Mesenchymal stem cell (in vitro differentiated cells and primary cell): Measurements from ENCODE around the gene PDZD2.

Experiments
- DNase-seq: peaks from one replicate; pipeline ENCODE4 v3.0.0-alpha.2; 2013
- H2AFZ ChIP-seq: one replicate; pipeline ENCODE4 v1.6.1; 2013; ENCODE audit warnings: low read depth, mild to moderate bottlenecking, control low read depth, inconsistent platforms, low read length, moderate library complexity
- H2AK5ac ChIP-seq: 2 replicates; pipeline ENCODE4 v1.6.1; 2013; ENCODE audit warnings: low read length, moderate library complexity, mild to moderate bottlenecking, inconsistent platforms; ENCODE audit not compliant: severe bottlenecking
- H2BK120ac ChIP-seq: one replicate; pipeline ENCODE4 v1.6.1; 2013; ENCODE audit warnings: low read depth, mild to moderate bottlenecking, inconsistent platforms, low read length, moderate library complexity
- H2BK12ac ChIP-seq, 2 experiments: one replicate each; pipeline ENCODE4 v1.6.1; 2013; ENCODE audit warnings: inconsistent platforms in 2 of 2, low read length in 2 of 2, mild to moderate bottlenecking in 2 of 2, moderate library complexity in 2 of 2, control low read depth in 1 of 2
- H2BK15ac ChIP-seq: one replicate; pipeline ENCODE4 v1.6.1; 2013; ENCODE audit warnings: mild to moderate bottlenecking, low read depth, inconsistent platforms; ENCODE audit not compliant: poor library complexity, severe bottlenecking
- H2BK5ac ChIP-seq: 2 replicates; pipeline ENCODE4 v1.6.1; 2013; ENCODE audit warnings: low read depth, mild to moderate bottlenecking, low read length, control low read depth, inconsistent platforms; ENCODE audit not compliant: poor library complexity, severe bottlenecking
- H3K14ac ChIP-seq, 2 experiments: one replicate each; pipeline ENCODE4 v1.6.1; 2013; ENCODE audit warnings: inconsistent platforms in 2 of 2, low read length in 2 of 2, control low read depth in 1 of 2, mild to moderate bottlenecking in 1 of 2, moderate library complexity in 1 of 2
- H3K18ac ChIP-seq, 2 experiments: one replicate each; pipeline ENCODE4 v1.6.1; 2013; ENCODE audit warnings: inconsistent platforms in 2 of 2, low read length in 2 of 2, control low read depth in 1 of 2, low read depth in 1 of 2, mild to moderate bottlenecking in 1 of 2
- H3K23ac ChIP-seq, 2 experiments: one replicate each; pipeline ENCODE4 v1.6.1; 2013; ENCODE audit warnings: inconsistent platforms in 2 of 2, low read length in 2 of 2, mild to moderate bottlenecking in 2 of 2, moderate library complexity in 2 of 2, control low read depth in 1 of 2
- H3K27ac ChIP-seq: 2 replicates; pipeline ENCODE4 v1.5.1; 2013; ENCODE audit warnings: mild to moderate bottlenecking, moderate library complexity, low read length, control low read depth, inconsistent platforms; ENCODE audit not compliant: poor library complexity, severe bottlenecking
- H3K27me3 ChIP-seq, 2 experiments: 2 replicates each; pipeline versions ENCODE4 v1.6.1 to v1.7.0; 2013; ENCODE audit warnings: low read length in 2 of 2, mild to moderate bottlenecking in 2 of 2, moderate library complexity in 2 of 2, control low read depth in 1 of 2, inconsistent platforms in 1 of 2; ENCODE audit not compliant: control insufficient read depth in 1 of 2, insufficient read depth in 1 of 2
- H3K36me3 ChIP-seq, 2 experiments: 2 replicates each; pipeline versions ENCODE4 v1.6.1 to v1.7.0; 2013; ENCODE audit warnings: low read length in 2 of 2, control low read depth in 1 of 2, inconsistent platforms in 1 of 2, low read depth in 1 of 2, mild to moderate bottlenecking in 1 of 2; ENCODE audit not compliant: insufficient read depth in 2 of 2, control insufficient read depth in 1 of 2
- H3K4ac ChIP-seq, 2 experiments: one replicate each; pipeline ENCODE4 v1.6.1; 2013; ENCODE audit warnings: inconsistent platforms in 2 of 2, low read length in 2 of 2, mild to moderate bottlenecking in 2 of 2, moderate library complexity in 2 of 2, control low read depth in 1 of 2, low read depth in 1 of 2
- H3K4me1 ChIP-seq: 2 replicates; pipeline ENCODE4 v1.6.1; 2013; ENCODE audit warnings: low read depth, low read length, control low read depth; ENCODE audit not compliant: control insufficient read depth, insufficient read depth
- H3K4me2 ChIP-seq: 2 replicates; pipeline ENCODE4 v1.6.1; 2013; ENCODE audit warnings: low read length, mild to moderate bottlenecking, inconsistent platforms; ENCODE audit not compliant: poor library complexity, severe bottlenecking
- H3K4me3 ChIP-seq, 2 experiments: 2 replicates each; pipeline versions ENCODE4 v1.5.1 to v1.7.0; 2013; ENCODE audit warnings: low read length in 2 of 2, mild to moderate bottlenecking in 2 of 2, control low read depth in 1 of 2, low read depth in 1 of 2; ENCODE audit not compliant: insufficient read depth in 1 of 2
- H3K79me1 ChIP-seq: replicated peaks from 2 replicates; pipeline ENCODE4 v1.6.1; 2013; ENCODE audit warnings: mild to moderate bottlenecking, control low read depth, low read length, inconsistent platforms; ENCODE audit not compliant: poor library complexity, severe bottlenecking
- H3K9ac ChIP-seq: 2 replicates; pipeline ENCODE4 v1.7.0; 2013; ENCODE audit warnings: mild to moderate bottlenecking, low read length, moderate library complexity
- H3K9me3 ChIP-seq: 2 replicates; pipeline ENCODE4 v1.7.0; 2013; ENCODE audit warnings: mild to moderate bottlenecking, low read length; ENCODE audit not compliant: control insufficient read depth
- H4K8ac ChIP-seq: one replicate; pipeline ENCODE4 v1.6.1; 2013; ENCODE audit warnings: inconsistent platforms, mild to moderate bottlenecking, low read length, moderate library complexity
- H4K91ac ChIP-seq: one replicate; pipeline ENCODE4 v1.6.1; 2013; ENCODE audit warnings: mild to moderate bottlenecking, low read length, inconsistent platforms
- WGBS: methylation state at CpG from one replicate; pipeline ENCODE4 v1.1.7; 2013; ENCODE audit warnings: mixed read lengths; 5-methylcytosine and 5-hydroxymethylcytosine counted together

The PDZD2 gene

DNA sequence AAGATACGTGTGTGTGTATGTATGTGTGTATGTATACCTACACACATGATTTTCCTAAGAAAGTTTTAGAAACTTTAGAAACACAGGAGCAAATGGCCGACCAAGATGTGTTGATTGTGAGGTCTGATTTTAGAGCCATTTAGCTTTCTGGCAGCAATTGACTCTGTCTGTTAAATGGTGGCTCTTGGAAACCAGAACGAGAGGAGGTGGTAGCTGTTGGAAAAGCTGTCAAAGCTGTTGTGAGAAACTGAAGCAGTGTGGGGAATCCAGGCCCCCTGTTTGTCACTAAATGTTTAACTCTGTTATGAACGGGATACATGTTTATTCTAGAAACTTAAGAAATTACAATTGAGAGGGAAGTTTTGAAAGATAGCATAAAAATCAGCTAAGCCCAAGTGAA, 443.8 kb downstream of the PDZD2 start:
- Histone ChIP-seq H3K18ac (no peak overlapping the region), H3K4me2 (no peak overlapping the region), H3K14ac (no peak overlapping the region), H3K27ac (no peak overlapping the region), H4K91ac (no peak overlapping the region), H2BK120ac (no peak overlapping the region), H3K4me3 (no peak overlapping the region), H3K36me3 (peaks cover 3% of the 10 kb centered on the region in 2 experiments), H2BK5ac (no peak overlapping the region), H2AK5ac (no peak overlapping the region), H3K23ac (no peak overlapping the region), H2BK12ac (no peak overlapping the region), H3K79me1 (no peaks in the 10 kb centered on the region), H3K4ac (no peak overlapping the region), H4K8ac (no peak overlapping the region), H3K4me1 (peaks cover 1% of the 10 kb centered on the region), H2AFZ (no peak overlapping the region), H3K9ac (no peak overlapping the region), H2BK15ac (no peak overlapping the region), H3K9me3 (no peaks in the 10 kb centered on the region), H3K27me3 (peaks cover 0 to 5% of the 10 kb centered on the region in 2 experiments)
- DNase-seq: no peak
- 83% methylated on average over 3 of the region's 4 CpGs for WGBS

DNA sequence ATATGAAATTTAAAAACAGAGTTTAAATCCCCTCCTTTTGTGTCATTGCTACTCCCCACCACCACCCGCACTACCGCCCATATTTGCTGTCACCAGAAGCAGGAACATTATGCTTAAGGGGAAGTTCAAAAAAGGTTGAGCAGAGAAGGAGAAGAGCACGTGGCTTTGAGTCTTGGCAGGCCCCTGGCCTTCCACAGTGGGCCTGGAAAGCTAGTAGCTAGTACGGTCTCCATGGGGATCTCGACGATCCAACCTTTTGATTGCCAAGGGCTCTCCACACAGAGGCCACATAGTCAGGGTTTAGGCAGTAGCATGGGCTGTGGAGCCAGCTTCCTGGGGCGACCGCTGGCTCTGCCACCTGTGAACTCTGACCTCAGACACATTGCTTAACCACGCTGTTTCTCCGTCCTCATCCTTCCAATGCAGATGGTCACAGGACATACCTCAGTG, 445.1 kb downstream of the PDZD2 start:
- Histone ChIP-seq H3K4me2 (no peak overlapping the region), H3K14ac (no peak overlapping the region), H3K27ac (no peak overlapping the region), H3K18ac (no peak overlapping the region), H3K4ac (no peak overlapping the region), H4K8ac (no peak overlapping the region), H2BK12ac (no peak overlapping the region), H2BK5ac (no peak overlapping the region), H2BK15ac (no peak overlapping the region), H2AK5ac (no peak overlapping the region), H4K91ac (no peak overlapping the region), H3K79me1 (no peaks in the 10 kb centered on the region), H2BK120ac (no peak overlapping the region), H3K9me3 (no peaks in the 10 kb centered on the region), H3K4me3 (no peak overlapping the region), H2AFZ (no peak overlapping the region), H3K23ac (no peak overlapping the region), H3K4me1 (peaks cover 1% of the 10 kb centered on the region), H3K36me3 (peaks cover 3 to 5% of the 10 kb centered on the region in 2 experiments), H3K9ac (no peak overlapping the region), H3K27me3 (peaks cover 0 to 5% of the 10 kb centered on the region in 2 experiments)
- DNase-seq: no peak
- WGBS: 86% methylated on average over 8 of the region's 10 CpGs

DNA sequence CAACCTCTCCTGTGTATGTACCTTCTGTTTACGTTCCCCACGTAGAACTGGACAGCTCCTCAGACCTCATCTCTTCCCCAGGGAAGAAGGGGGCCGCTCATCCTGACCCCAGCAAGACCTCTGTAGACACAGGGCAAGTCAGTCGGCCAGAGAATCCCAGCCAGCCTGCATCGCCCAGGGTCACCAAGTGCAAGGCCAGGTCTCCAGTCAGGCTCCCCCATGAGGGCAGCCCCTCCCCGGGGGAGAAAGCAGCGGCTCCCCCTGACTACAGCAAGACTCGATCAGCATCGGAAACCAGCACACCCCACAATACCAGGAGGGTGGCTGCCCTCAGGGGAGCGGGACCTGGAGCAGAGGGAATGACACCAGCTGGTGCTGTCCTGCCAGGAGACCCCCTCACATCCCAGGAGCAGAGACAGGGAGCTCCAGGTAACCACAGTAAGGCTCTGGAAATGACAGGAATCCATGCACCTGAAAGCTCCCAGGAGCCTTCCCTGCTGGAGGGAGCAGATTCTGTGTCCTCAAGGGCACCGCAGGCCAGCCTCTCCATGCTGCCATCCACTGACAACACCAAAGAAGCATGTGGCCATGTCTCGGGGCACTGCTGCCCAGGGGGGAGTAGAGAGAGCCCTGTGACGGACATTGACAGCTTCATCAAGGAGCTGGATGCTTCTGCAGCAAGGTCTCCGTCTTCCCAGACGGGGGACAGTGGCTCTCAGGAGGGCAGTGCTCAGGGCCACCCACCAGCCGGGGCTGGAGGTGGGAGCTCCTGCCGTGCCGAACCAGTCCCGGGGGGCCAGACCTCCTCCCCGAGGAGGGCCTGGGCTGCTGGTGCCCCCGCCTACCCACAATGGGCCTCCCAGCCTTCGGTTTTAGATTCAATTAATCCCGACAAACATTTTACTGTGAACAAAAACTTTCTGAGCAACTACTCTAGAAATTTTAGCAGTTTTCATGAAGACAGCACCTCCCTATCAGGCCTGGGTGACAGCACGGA, 448.5 kb downstream of the PDZD2 start:
- no peak overlapping the region for H3K4me3 ChIP-seq
- no peak overlapping the region for H3K9ac ChIP-seq
- no peak for DNase-seq
- H2AK5ac ChIP-seq: no peak overlapping the region
- H3K27me3 ChIP-seq: no peaks in the 10 kb centered on the region
- peaks cover 1% of the 10 kb centered on the region for H3K4me1 ChIP-seq
- no peak overlapping the region for H2BK120ac ChIP-seq
- H2AFZ ChIP-seq: no peak overlapping the region
- WGBS: 92% methylated on average over 24 of the region's 24 CpGs
- no peak overlapping the region for H2BK5ac ChIP-seq
- H3K23ac ChIP-seq: no peak overlapping the region
- H3K4me2 ChIP-seq: no peak overlapping the region
- H4K91ac ChIP-seq: no peak overlapping the region
- H2BK15ac ChIP-seq: no peak overlapping the region
- H3K18ac ChIP-seq: no peak overlapping the region
- no peaks in the 10 kb centered on the region for H3K79me1 ChIP-seq
- H2BK12ac ChIP-seq: no peak overlapping the region
- H3K14ac ChIP-seq: no peak overlapping the region
- H4K8ac ChIP-seq: no peak overlapping the region
- H3K36me3 ChIP-seq: peaks cover 11 to 21% of the 10 kb centered on the region in 2 experiments
- H3K4ac ChIP-seq: no peak overlapping the region
- H3K27ac ChIP-seq: no peak overlapping the region
- no peaks in the 10 kb centered on the region for H3K9me3 ChIP-seq

DNA sequence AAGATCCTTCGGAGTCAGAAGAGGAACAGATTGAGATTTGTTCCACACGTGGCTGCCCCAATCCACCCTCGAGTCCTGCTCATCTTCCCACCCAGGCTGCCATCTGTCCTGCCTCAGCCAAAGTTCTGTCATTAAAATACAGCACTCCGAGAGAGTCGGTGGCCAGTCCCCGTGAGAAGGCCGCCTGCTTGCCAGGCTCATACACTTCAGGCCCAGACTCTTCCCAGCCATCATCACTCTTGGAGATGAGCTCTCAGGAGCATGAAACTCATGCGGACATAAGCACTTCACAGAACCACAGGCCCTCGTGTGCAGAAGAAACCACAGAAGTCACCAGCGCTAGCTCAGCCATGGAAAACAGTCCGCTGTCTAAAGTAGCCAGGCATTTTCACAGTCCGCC, 449.3 kb downstream of the PDZD2 start:
- no peak overlapping the region for H2BK5ac ChIP-seq
- no peak for DNase-seq
- 95% methylated on average over 12 of the region's 12 CpGs for WGBS
- H2BK120ac ChIP-seq: no peak overlapping the region
- H2AFZ ChIP-seq: no peak overlapping the region
- H3K4me2 ChIP-seq: no peak overlapping the region
- no peaks in the 10 kb centered on the region for H3K79me1 ChIP-seq
- H3K23ac ChIP-seq: no peak overlapping the region
- no peak overlapping the region for H3K27ac ChIP-seq
- peaks cover 3% of the 10 kb centered on the region for H3K4me1 ChIP-seq
- H3K14ac ChIP-seq: no peak overlapping the region
- H2BK15ac ChIP-seq: no peak overlapping the region
- no peak overlapping the region for H4K91ac ChIP-seq
- H3K4ac ChIP-seq: no peak overlapping the region
- H3K9ac ChIP-seq: no peak overlapping the region
- H3K27me3 ChIP-seq: no peaks in the 10 kb centered on the region
- H3K18ac ChIP-seq: no peak overlapping the region
- H2AK5ac ChIP-seq: no peak overlapping the region
- no peak overlapping the region for H3K4me3 ChIP-seq
- no peak overlapping the region for H2BK12ac ChIP-seq
- H4K8ac ChIP-seq: no peak overlapping the region
- H3K36me3 ChIP-seq: peaks cover 11 to 21% of the 10 kb centered on the region in 2 experiments
- H3K9me3 ChIP-seq: no peaks in the 10 kb centered on the region
